ENCODE results near the gene ST6GALNAC5.
"Not testable (repeated sequence)": the region's sequence is repeated elsewhere in the genome, so short reads cannot be mapped to it uniquely, and the experiment has no call there.

Gene ST6GALNAC5

GRCh38 chr1:76867342-76868130, at the start of gene ST6GALNAC5:
Gene ST6GALNAC5, plus strand, starts transcription at chr1:76867480.
- DNase-seq = no peak

GRCh38 chr1:76820028-76820427, 47.3 kb upstream of the ST6GALNAC5 start:
- no peak for DNase-seq

- DNase-seq = not testable (repeated sequence)
These were observed 44.3 kb upstream of the ST6GALNAC5 start for GRCh38 chr1:76822961-76823360.

- DNase-seq = no peak
These were observed 43.2 kb upstream of the ST6GALNAC5 start for GRCh38 chr1:76824106-76824505.

- no peak for DNase-seq
These were observed 41.0 kb upstream of the ST6GALNAC5 start for GRCh38 chr1:76826072-76826845.

GRCh38 chr1:76827066-76827465, 40.2 kb upstream of the ST6GALNAC5 start:
- no peak for DNase-seq

GRCh38 chr1:76830373-76830772, 36.9 kb upstream of the ST6GALNAC5 start:
- no peak for DNase-seq

GRCh38 chr1:76832521-76832920, 34.8 kb upstream of the ST6GALNAC5 start:
- no peak for DNase-seq

- no peak for DNase-seq
These were observed 34.1 kb upstream of the ST6GALNAC5 start for GRCh38 chr1:76833151-76833550.

- DNase-seq = no peak
These were observed 33.4 kb upstream of the ST6GALNAC5 start for GRCh38 chr1:76833856-76834255.

GRCh38 chr1:76835203-76835602, 32.1 kb upstream of the ST6GALNAC5 start:
- no peak for DNase-seq

- no peak for DNase-seq
These were observed 27.0 kb upstream of the ST6GALNAC5 start for GRCh38 chr1:76840278-76840677.

GRCh38 chr1:76841460-76841859, 25.8 kb upstream of the ST6GALNAC5 start:
- no peak for DNase-seq

GRCh38 chr1:76843821-76844464, 23.3 kb upstream of the ST6GALNAC5 start:
- no peak for DNase-seq

GRCh38 chr1:76854255-76854654, 13.0 kb upstream of the ST6GALNAC5 start:
- DNase-seq = no peak

- no peak for DNase-seq
These were observed 11.2 kb upstream of the ST6GALNAC5 start for GRCh38 chr1:76856104-76856503.

- DNase-seq = no peak
These were observed 10.1 kb upstream of the ST6GALNAC5 start for GRCh38 chr1:76857138-76857537.

GRCh38 chr1:76857973-76858372, 9.3 kb upstream of the ST6GALNAC5 start:
- no peak for DNase-seq

- no peak for DNase-seq
These were observed 6.1 kb upstream of the ST6GALNAC5 start for GRCh38 chr1:76861149-76861548.

GRCh38 chr1:76862447-76862846, 4.8 kb upstream of the ST6GALNAC5 start:
- DNase-seq = no peak

GRCh38 chr1:76864383-76864782, 2.9 kb upstream of the ST6GALNAC5 start:
- no peak for DNase-seq

- no peak for DNase-seq
These were observed 1.5 kb upstream of the ST6GALNAC5 start for GRCh38 chr1:76865696-76866286.

- no peak for DNase-seq
These were observed 714 bp upstream of the ST6GALNAC5 start for GRCh38 chr1:76866566-76866965.
